Embryonic facial prominence (tissue), 1 donor: ENCODE results near the gene GTPBP6.
"Not testable (repeated sequence)": the region's sequence is repeated elsewhere in the genome, so short reads cannot be mapped to it uniquely, and the experiment has no call there.

Source experiments
- DNase-seq: peaks from one replicate; pipeline ENCODE4 v3.0.0-alpha.2; 2016; ENCODE audit errors: extremely low spot score

GTPBP6 gene

GRCh38 chrX:264634-265455 lies 53.8 kb downstream of the GTPBP6 start:
- no peak for DNase-seq

GRCh38 chrX:264006-264405 lies 54.6 kb downstream of the GTPBP6 start:
- DNase-seq = not testable (repeated sequence)

DNA sequence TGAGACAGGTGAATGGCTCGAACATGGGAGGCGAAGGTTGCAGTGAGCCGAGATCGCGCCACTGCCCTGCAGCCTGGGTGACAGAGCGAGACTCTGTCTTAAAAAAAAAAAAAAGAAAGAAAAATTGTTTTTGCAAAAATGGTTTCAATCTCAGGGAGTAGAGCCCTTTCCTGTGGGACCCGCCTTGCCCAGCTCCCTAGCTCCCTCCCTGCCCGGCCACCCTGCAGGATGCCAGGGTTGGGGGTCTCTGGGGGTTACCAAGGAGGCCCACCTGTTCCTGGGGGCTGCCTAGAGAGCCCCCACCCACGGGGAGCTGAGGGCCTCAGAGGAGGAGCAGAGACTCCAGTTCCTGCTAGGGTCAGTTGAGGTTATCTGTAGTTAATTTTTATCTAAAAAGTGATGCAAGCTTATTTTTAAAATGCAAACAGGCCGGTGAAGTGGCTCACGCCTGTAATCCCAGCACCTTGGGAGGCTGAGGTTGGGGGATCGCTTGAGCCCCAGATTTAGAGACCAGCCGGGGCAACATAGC lies 56.2 kb downstream of the GTPBP6 start:
- DNase-seq = no peak

DNA sequence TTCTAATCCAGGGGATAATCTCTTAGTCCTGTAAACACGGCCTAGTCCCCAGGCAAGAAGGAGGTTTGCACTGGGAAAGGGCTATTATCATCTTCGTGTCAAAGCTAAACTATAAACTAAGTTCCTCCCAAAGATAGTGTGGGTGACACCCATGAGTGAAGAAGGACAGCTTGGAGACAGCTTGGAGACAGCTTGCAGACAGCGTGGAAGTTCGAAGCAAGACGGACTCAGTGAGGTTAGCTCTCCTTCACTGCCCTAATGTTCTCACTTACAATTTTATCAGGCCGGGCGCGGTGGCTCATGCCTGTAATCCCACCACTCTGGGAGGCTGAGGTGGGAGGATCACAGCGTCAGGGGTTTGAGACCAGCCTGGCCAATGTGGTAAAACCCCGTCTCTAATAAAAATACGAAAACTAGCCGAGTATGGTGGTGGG lies 56.7 kb downstream of the GTPBP6 start:
- DNase-seq = no peak

DNA sequence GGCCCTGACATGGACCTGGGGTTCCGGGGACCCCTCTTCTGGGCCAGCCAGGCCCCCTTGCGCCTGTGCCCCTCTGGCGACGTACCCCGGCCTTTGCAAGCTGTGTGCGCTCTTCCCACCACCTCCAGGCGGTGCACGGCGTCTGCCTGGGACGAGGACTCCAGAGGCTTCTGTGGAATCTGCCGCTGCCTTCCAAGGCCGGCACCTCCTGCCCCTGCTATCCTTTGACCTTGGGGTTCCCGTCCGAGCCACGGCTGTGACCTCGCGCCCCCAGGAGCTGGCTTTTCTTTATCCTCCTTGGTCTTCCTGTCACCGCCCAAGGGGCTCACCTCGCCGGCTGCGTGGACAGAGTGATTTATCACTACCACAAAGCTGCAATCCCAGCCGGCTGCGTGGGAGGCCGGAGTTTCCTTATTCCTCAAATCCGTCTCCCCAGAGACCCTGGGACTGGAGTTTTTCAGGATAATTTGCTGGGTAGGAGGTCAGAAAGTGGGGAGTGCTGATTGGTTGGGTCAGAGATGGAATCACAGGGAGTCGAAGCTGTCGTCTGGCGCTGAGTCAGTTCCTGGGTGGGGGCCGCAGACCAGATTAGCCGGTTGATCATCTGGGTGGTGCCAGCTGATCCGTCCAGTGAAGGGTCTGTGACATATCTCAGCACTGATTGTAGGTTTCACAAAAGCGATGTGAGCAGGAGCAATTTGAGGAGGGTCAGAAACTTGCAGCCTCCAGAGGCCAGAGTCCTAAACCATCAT lies 57.3 kb downstream of the GTPBP6 start:
- no peak for DNase-seq

- no peak for DNase-seq
Observed at GRCh38 chrX:259692-260355, 58.8 kb downstream of the GTPBP6 start.

- DNase-seq = no peak
Observed at GRCh38 chrX:258291-259040, 60.1 kb downstream of the GTPBP6 start.

GRCh38 chrX:257681-258289 lies 60.8 kb downstream of the GTPBP6 start:
- DNase-seq = no peak

DNA sequence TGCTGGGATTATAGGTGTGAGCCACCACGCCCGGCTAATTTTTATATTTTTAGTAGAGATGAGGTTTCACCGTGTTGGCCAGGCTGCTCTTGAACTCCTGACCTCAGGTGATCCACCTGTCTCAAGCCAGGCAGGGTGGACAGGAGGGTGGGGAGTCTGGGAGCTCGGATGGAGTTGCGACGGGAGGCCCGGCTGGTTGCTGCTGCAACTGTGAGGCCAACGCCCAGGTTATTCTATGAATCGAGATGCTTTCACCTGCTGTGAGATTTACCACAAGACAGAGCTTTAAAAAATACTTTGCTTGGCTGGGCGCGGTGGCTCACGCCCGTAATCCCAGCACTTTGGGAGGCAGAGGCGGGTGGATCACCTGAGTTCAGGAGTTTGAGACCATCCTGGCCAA lies 61.5 kb downstream of the GTPBP6 start:
- DNase-seq = not testable (repeated sequence)

GRCh38 chrX:255923-256331 lies 62.7 kb downstream of the GTPBP6 start:
- DNase-seq = no peak
